Measurements from ENCODE around the gene UQCC2.

The UQCC2 gene

GRCh38 chr6:33711140-33712129, at the start of gene UQCC2:
Gene UQCC2, minus strand, starts transcription at chr6:33711700. Its CDS starts 14 bp downstream, at chr6:33711686.
- peak; percentile 77 for DNase-seq

GRCh38 chr6:33759887-33760629, 48.6 kb upstream of the UQCC2 start:
- no peak for DNase-seq

- DNase-seq: no peak
These were observed 47.3 kb upstream of the UQCC2 start for GRCh38 chr6:33758815-33759216.

- DNase-seq: no peak
These were observed 46.4 kb upstream of the UQCC2 start for GRCh38 chr6:33757906-33758305.

GRCh38 chr6:33757113-33757512, 45.6 kb upstream of the UQCC2 start:
- no peak for DNase-seq

- DNase-seq: no peak
These were observed 44.9 kb upstream of the UQCC2 start for GRCh38 chr6:33756211-33756954.

- no peak for DNase-seq
These were observed 43.8 kb upstream of the UQCC2 start for GRCh38 chr6:33755070-33755869.

- no peak for DNase-seq
These were observed 42.7 kb upstream of the UQCC2 start for GRCh38 chr6:33754222-33754621.

- no peak for DNase-seq
These were observed 41.1 kb upstream of the UQCC2 start for GRCh38 chr6:33752646-33753015.

GRCh38 chr6:33751771-33752645, 40.5 kb upstream of the UQCC2 start:
- DNase-seq: no peak

- no peak for DNase-seq
These were observed 38.9 kb upstream of the UQCC2 start for GRCh38 chr6:33750244-33750991.

- no peak for DNase-seq
These were observed 37.9 kb upstream of the UQCC2 start for GRCh38 chr6:33749401-33749800.

GRCh38 chr6:33748841-33749240, 37.3 kb upstream of the UQCC2 start:
- no peak for DNase-seq

- no peak for DNase-seq
These were observed 36.3 kb upstream of the UQCC2 start for GRCh38 chr6:33747823-33748222.

GRCh38 chr6:33746651-33747100, 35.2 kb upstream of the UQCC2 start, which contains the start of gene IP6K3:
Gene IP6K3, minus strand, starts transcription at chr6:33746905. Its CDS starts 11,429 bp downstream, at chr6:33735476.
- DNase-seq: no peak

GRCh38 chr6:33746036-33746600, 34.6 kb upstream of the UQCC2 start:
- DNase-seq: no peak

GRCh38 chr6:33745548-33745947, 34.0 kb upstream of the UQCC2 start:
- DNase-seq: no peak

GRCh38 chr6:33744895-33745546, 33.5 kb upstream of the UQCC2 start:
- DNase-seq: no peak
